Measurements from ENCODE around the gene SURF2. TPM values are rescaled to one million over a fixed set of nuclear protein-coding genes. Genes with fewer than 3 reads are reported as not detected.
"Not testable (repeated sequence)": the region's sequence is repeated elsewhere in the genome, so short reads cannot be mapped to it uniquely, and the experiment has no call there.

SURF2 gene
- total RNA-seq, 2 donors from 2014 or later: 14.1 to 16.0 TPM

DNA sequence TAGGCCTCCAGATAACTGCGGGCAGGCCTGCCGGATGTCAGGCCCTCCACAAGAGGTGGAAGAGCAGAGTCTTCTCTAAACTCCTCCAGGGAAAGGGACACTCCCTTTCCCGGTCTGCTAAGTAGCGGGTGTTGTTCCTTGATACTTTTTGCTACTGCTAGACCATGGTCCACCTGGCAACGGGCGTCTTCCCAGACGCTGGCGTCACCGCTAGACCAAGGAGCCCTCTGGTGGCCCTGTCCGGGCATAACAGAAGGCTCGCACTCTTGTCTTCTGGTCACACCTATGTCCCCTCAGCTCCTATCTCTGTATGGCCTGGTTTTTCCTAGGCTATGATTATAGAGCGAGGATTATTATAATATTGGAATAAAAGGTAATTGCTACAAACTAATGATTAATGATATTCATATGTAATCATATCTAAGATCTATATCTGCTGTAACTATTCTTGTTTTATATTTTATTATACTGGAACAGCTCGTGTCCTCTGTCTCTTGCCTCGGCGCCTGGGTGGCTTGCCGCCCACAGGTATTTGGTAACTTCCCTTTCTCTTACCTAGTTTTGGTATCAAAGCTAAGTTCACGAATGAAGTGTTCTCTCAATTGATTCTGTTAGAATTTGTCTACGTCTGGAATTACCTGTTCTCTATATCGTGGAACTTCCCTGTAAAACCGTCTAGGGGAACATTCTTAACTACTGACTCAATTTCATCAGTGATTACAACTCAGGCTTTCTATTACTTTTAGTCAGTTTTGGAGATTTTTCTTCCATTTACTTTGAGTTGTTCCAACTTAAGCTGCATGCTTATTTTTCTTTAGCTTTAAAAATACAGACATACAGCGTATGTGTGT is 26.8 kb upstream of the SURF2 start:
- DNase-seq; H3K36me3 Mint-ChIP-seq (ENCODE audit: low read depth); H3K9me3 ChIP-seq (ENCODE audit: control insufficient read depth, low read length, poor library complexity, severe bottlenecking); H3K27ac Mint-ChIP-seq; H3K27me3 Mint-ChIP-seq; H3K4me3 Mint-ChIP-seq; ATAC-seq: not testable (repeated sequence)
- peaks cover 14% of the 10 kb centered on the region for H3K4me1 Mint-ChIP-seq

DNA sequence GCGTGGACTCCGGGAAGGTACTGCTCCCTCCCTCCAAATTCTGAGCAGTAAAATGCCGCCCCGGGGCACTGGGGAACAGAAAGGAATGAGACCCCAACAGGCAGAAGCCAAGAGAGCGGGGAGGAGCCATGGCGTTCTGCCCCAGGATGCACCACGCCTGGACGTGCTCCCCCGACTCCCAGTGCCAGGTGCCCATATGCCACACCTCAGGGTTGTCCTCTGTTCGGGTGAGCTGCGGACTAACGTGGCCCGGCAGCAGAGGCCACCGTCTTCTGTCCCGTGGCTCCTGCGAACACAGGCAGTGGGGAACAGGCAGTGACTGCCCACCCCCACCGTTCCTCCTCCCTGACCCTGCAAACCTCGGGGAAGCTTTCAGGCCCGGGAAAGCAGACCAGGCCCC is 25.1 kb upstream of the SURF2 start:
- no peak for ATAC-seq
- Mint-ChIP-seq H3K36me3 (ENCODE audit: low read depth) (peaks cover 2% of the 10 kb centered on the region), H3K4me3 (no peak overlapping the region), H3K4me1 (peaks cover 22% of the 10 kb centered on the region), H3K27me3 (no peaks in the 10 kb centered on the region), H3K27ac (no peak overlapping the region)
- no peaks in the 10 kb centered on the region for H3K9me3 ChIP-seq (ENCODE audit: control insufficient read depth, low read length, poor library complexity, severe bottlenecking)
- DNase-seq: no peak

GRCh38 chr9:133331641-133332380 is 24.5 kb upstream of the SURF2 start:
- no peak overlapping the region for H3K27ac Mint-ChIP-seq
- DNase-seq (no peak), ATAC-seq (no peak)
- no peak overlapping the region for H3K4me3 Mint-ChIP-seq
- no peaks in the 10 kb centered on the region for H3K27me3 Mint-ChIP-seq
- H3K36me3 Mint-ChIP-seq (ENCODE audit: low read depth): peaks cover 2% of the 10 kb centered on the region
- H3K4me1 Mint-ChIP-seq: peaks cover 24% of the 10 kb centered on the region
- H3K9me3 ChIP-seq (ENCODE audit: control insufficient read depth, low read length, poor library complexity, severe bottlenecking): no peaks in the 10 kb centered on the region

GRCh38 chr9:133332381-133332730 is 24.0 kb upstream of the SURF2 start:
- no peak overlapping the region for H3K4me3 Mint-ChIP-seq
- ATAC-seq: no peak
- H3K4me1 Mint-ChIP-seq: peaks cover 24% of the 10 kb centered on the region
- no peaks in the 10 kb centered on the region for H3K9me3 ChIP-seq (ENCODE audit: control insufficient read depth, low read length, poor library complexity, severe bottlenecking)
- H3K27me3 Mint-ChIP-seq: no peaks in the 10 kb centered on the region
- DNase-seq: no peak
- H3K27ac Mint-ChIP-seq: no peak overlapping the region
- peaks cover 2% of the 10 kb centered on the region for H3K36me3 Mint-ChIP-seq (ENCODE audit: low read depth)

- DNase-seq (no peak), ATAC-seq (no peak)
- no peaks in the 10 kb centered on the region for H3K9me3 ChIP-seq (ENCODE audit: control insufficient read depth, low read length, poor library complexity, severe bottlenecking)
- H3K4me1 Mint-ChIP-seq: peaks cover 24% of the 10 kb centered on the region
- H3K27ac Mint-ChIP-seq: no peak overlapping the region
- H3K36me3 Mint-ChIP-seq (ENCODE audit: low read depth): peaks cover 2% of the 10 kb centered on the region
- H3K27me3 Mint-ChIP-seq: no peaks in the 10 kb centered on the region
- H3K4me3 Mint-ChIP-seq: no peak overlapping the region
Observed at GRCh38 chr9:133333011-133333410, 23.3 kb upstream of the SURF2 start.

GRCh38 chr9:133333566-133333965 is 22.8 kb upstream of the SURF2 start:
- Mint-ChIP-seq H3K36me3 (ENCODE audit: low read depth) (peaks cover 2% of the 10 kb centered on the region), H3K4me1 (peaks cover 24% of the 10 kb centered on the region), H3K4me3 (no peak overlapping the region), H3K27me3 (no peaks in the 10 kb centered on the region), H3K27ac (no peak overlapping the region)
- DNase-seq (no peak), ATAC-seq (no peak)
- H3K9me3 ChIP-seq (ENCODE audit: control insufficient read depth, low read length, poor library complexity, severe bottlenecking): no peaks in the 10 kb centered on the region

DNA sequence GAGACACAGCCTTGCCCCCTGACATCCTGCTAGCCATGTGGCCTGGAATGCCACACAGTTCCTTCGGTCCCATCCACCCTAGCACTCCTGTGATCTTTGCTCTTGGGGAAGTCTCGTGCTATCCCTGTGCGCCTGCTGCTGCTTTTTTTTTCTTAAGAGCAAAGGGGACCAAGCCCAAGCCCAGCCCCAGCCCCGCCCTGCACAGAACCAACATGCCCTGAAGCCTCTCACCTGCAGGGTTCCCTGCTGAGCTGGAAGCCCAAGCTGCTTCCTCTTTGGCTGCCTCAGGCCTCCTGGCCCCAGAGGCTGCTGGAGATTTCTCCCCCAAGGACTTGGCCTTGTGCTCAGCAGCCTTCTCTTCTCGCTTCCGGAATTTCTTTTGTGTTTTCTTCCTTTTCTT is 22.2 kb upstream of the SURF2 start:
- H3K36me3 Mint-ChIP-seq (ENCODE audit: low read depth): peaks cover 2% of the 10 kb centered on the region
- H3K27me3 Mint-ChIP-seq: no peaks in the 10 kb centered on the region
- no peak overlapping the region for H3K27ac Mint-ChIP-seq
- peak overlapping the region; percentile 47 for H3K4me3 Mint-ChIP-seq
- ATAC-seq (no peak), DNase-seq (no peak)
- H3K9me3 ChIP-seq (ENCODE audit: control insufficient read depth, low read length, poor library complexity, severe bottlenecking): no peaks in the 10 kb centered on the region
- peaks cover 20% of the 10 kb centered on the region for H3K4me1 Mint-ChIP-seq

- not testable (repeated sequence) for H3K36me3 Mint-ChIP-seq (ENCODE audit: low read depth); DNase-seq; ATAC-seq; H3K27me3 Mint-ChIP-seq; H3K27ac Mint-ChIP-seq; H3K9me3 ChIP-seq (ENCODE audit: control insufficient read depth, low read length, poor library complexity, severe bottlenecking)
- Mint-ChIP-seq H3K4me1 (peaks cover 23% of the 10 kb centered on the region), H3K4me3 (peak overlapping the region; percentile 96)
Observed at GRCh38 chr9:133334888-133335287, 21.5 kb upstream of the SURF2 start.

- Mint-ChIP-seq H3K27me3 (no peaks in the 10 kb centered on the region), H3K4me1 (peaks cover 27% of the 10 kb centered on the region), H3K36me3 (ENCODE audit: low read depth) (peaks cover 2% of the 10 kb centered on the region), H3K4me3 (peak within 1 kb of the TSS; percentile 96), H3K27ac (peak within 1 kb of the TSS; percentile 85)
- H3K9me3 ChIP-seq (ENCODE audit: control insufficient read depth, low read length, poor library complexity, severe bottlenecking): no peaks in the 10 kb centered on the region
- ATAC-seq: peak; percentile 93
- peak; percentile 90 to 92 (median 90) for DNase-seq
Observed at GRCh38 chr9:133335924-133336811, 20.2 kb upstream of the SURF2 start, which contains the start of gene SURF6. TSS of gene SURF6 (minus strand) at chr9:133336188. CDS start at chr9:133336132, 56 bp downstream.

DNA sequence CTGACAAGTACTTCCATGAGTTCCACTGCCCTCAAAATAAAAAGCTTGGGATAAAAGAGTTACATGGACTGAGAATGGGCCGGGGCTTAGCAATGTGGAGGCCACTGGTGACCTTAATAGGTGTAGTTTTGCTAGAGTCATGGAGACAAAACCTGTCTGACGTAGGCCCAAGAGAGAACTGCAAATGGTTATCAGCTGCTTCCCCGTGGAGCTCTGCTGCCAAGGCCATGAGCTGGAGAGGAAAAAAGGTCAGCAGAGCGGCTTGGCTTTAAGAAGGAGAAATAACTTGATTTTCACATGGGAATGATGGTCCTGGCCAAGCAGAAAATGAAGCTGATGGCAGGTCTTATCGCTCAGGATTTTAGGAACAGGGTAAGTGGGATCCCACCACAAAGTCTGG is 16.7 kb upstream of the SURF2 start:
- no peaks in the 10 kb centered on the region for H3K9me3 ChIP-seq (ENCODE audit: control insufficient read depth, low read length, poor library complexity, severe bottlenecking)
- Mint-ChIP-seq H3K36me3 (ENCODE audit: low read depth) (peaks cover 2% of the 10 kb centered on the region), H3K4me1 (peaks cover 28% of the 10 kb centered on the region), H3K27me3 (no peaks in the 10 kb centered on the region), H3K27ac (peak overlapping the region; percentile 16), H3K4me3 (no peak overlapping the region)
- ATAC-seq: no peak
- DNase-seq: no peak

DNA sequence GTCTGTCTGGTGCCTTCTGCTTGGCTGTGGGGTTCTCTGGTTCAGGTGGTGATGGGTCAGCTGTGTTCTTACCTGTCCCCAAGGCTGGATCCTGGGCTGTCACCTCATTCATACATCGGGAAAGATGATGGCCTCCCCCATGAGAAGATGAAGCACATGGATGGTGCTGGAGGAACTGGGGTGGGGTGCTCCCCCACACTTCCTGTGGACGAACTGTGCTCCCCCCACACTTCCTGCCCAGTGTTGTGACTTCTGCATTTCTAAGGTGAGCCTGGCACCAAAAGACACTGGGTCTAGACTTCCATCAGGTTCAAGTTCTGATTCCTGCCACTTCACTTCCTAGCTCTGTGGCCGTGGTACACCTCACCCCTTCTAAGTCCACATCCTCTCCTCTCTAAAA is 16.1 kb upstream of the SURF2 start:
- H3K9me3 ChIP-seq (ENCODE audit: control insufficient read depth, low read length, poor library complexity, severe bottlenecking): no peaks in the 10 kb centered on the region
- peaks cover 2% of the 10 kb centered on the region for H3K36me3 Mint-ChIP-seq (ENCODE audit: low read depth)

GRCh38 chr9:133340916-133341315 is 15.4 kb upstream of the SURF2 start:
- Mint-ChIP-seq H3K4me3 (no peak overlapping the region), H3K36me3 (ENCODE audit: low read depth) (peaks cover 2% of the 10 kb centered on the region), H3K4me1 (peaks cover 24% of the 10 kb centered on the region), H3K27ac (peak overlapping the region; percentile 79), H3K27me3 (no peaks in the 10 kb centered on the region)
- no peaks in the 10 kb centered on the region for H3K9me3 ChIP-seq (ENCODE audit: control insufficient read depth, low read length, poor library complexity, severe bottlenecking)
- ATAC-seq (no peak), DNase-seq (no peak)

More for the DNA sequence above, 16.1 kb upstream of the SURF2 start:
- DNase-seq (no peak), ATAC-seq (no peak)
- Mint-ChIP-seq H3K27ac (peak overlapping the region; percentile 79), H3K27me3 (no peaks in the 10 kb centered on the region), H3K4me1 (peaks cover 28% of the 10 kb centered on the region), H3K4me3 (no peak overlapping the region)

Measured in T-helper 17 cell (primary cell).